Activated naive CD4-positive, alpha-beta T cell treated with anti-CD3 and anti-CD28 coated beads, Interleukin-2, amount 50 U/mL, for 72 hours (primary cell): Measurements from ENCODE around the gene TENM4. TPM values are rescaled to one million over a fixed set of nuclear protein-coding genes. Genes with fewer than 3 reads are reported as not detected.
"Not testable (repeated sequence)": the region's sequence is repeated elsewhere in the genome, so short reads cannot be mapped to it uniquely, and the experiment has no call there.

Experiments
- ATAC-seq, 2 donors: fragments of 150-1000 bp; cut with Tn5 transposase; 2 replicates each; pipeline ENCODE4 v1.10.0; 2021; ENCODE audit warnings: mild to moderate bottlenecking in 2 of 2, moderate library complexity in 2 of 2
- DNase-seq, 2 donors: peaks; one replicate each; pipeline ENCODE4 v3.0.0; 2021 to 2022; ENCODE audit warnings: low spot score in 2 of 2
- H3K27ac Mint-ChIP-seq, 2 donors: one replicate each; pipeline ENCODE4 v1.8.0; 2022; ENCODE audit warnings: mild to moderate bottlenecking in 2 of 2, mixed read lengths in 2 of 2
- H3K36me3 Mint-ChIP-seq, 2 donors: one replicate each; pipeline ENCODE4 v1.8.0; 2022; ENCODE audit warnings: mixed read lengths in 2 of 2
- H3K9me3 Mint-ChIP-seq, 2 donors: one replicate each; pipeline ENCODE4 v1.8.0; 2022; ENCODE audit warnings: mixed read lengths in 2 of 2
- total RNA-seq, 2 donors: library from RNA; stranded (reverse); gene quantifications; one replicate each; pipeline ENCODE4 v1.2.3, GENCODE V29; 2022

Gene TENM4
- total RNA-seq, 2 donors from 2014 or later, result not detected

DNA sequence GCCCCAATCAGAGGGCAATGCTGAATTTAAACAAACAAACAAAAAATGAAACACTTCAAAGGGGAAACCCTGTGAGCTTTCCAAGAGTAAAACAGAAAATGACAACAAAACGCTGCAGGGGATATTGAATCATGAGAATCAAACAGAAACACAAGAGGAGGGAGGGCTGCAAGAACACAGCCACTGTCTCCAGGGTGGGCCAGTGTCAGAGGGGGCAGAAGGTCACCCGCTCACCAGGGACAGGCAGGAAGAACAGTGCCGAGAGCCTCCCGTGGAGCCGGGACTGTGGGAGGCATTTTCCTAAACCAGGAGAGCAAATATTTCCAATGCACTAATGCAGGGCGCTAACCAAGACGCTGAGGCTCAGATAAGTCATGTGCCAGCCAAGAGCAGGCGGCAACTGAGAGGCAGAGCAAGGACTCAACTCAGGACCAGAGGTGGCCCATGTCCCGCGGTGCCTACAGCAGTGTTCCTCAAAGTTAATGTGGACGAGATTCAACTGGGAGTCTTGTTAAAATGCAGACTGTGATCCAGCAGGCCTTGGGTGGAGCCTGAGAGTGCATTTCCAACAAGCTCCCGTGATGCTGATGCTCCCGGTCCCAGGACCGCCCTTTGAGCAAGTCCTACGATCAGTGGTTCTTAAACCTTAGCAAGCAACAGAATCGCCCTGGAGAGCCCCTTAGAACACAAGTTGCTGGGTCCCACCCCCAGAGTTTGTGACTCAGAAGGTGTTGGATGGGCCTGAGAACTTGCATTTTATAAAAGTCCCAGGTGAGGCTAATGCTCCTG lies 197.2 kb downstream of the TENM4 start:
- no peaks in the 10 kb centered on the region for H3K36me3 Mint-ChIP-seq
- no peak for ATAC-seq
- no peak for DNase-seq

DNA sequence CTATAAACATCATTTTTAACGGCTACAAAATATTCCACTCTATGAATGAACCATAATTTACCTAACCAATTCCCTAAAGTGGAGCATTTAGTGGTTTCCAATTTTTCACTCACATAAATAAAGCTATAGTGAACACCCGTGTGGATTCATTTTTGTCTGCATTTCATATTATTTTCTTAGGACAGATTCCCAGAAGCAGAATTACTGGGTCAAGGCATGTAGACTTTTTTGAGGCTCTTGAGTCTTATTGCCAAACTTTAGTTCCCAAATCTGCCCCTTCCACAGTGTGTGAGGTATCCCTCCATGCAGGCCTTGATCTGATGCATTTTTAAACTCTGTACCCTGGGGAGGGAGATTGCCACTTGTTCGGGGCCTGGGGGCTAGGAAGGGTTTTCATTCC lies 198.2 kb downstream of the TENM4 start:
- ATAC-seq (no peak), DNase-seq (no peak)
- no peaks in the 10 kb centered on the region for H3K9me3 Mint-ChIP-seq
- no peaks in the 10 kb centered on the region for H3K36me3 Mint-ChIP-seq
- no peak overlapping the region for H3K27ac Mint-ChIP-seq

More for the DNA sequence above, 197.2 kb downstream of the TENM4 start:
- no peaks in the 10 kb centered on the region for H3K9me3 Mint-ChIP-seq
- no peak overlapping the region for H3K27ac Mint-ChIP-seq

DNA sequence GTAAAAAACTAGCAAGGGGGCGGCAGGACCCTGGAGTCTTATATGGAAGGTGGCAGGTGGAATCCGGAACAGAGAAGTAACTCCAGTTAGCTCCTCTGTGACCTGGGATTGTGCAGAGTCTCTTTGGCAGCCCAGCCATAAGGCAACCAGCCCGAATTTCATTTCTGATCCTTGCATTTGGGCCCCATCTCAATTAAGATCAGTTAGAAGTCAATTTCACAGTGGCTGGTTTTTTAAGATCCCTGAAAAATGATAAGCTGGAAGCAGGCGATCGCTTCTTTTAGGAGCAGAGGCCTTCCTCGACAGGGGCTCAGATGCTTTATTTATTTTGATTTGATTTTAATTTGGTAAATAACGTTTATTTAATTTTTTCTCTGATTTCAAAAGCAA lies 199.0 kb downstream of the TENM4 start:
- H3K27ac Mint-ChIP-seq, result no peak overlapping the region
- no peak for DNase-seq
- no peaks in the 10 kb centered on the region for H3K36me3 Mint-ChIP-seq
- H3K9me3 Mint-ChIP-seq, result no peaks in the 10 kb centered on the region
- no peak for ATAC-seq

DNA sequence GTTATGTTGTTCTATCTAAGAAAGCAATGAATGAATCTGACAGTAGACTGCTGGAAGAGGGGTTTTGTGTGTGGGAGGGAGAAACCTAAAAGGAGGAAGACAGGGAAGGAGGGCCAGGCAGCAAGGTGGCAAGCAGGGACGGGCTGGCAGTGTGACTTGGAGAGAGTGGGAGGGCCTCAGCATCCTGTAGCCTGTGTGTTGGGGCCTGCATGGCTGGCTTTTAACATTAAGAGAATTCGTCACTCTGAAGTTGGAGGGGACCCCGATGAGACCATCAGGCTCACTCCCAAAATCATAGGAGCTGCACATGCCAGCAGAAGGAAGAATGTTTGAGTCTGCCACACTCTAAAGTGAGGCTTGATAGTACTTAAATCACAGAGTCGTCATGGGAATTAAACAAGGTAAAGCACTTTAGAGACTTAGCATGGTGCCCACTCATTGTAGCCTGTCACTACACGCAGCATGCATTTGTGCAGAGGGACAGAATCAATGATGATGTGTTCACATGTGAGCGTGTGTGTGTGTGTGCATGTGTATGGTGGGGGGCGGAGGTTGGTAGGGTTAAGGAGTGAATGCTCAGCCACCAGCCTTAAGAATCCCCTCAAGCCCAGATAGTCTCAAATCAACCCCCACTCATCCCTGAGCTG lies 199.5 kb downstream of the TENM4 start:
- DNase-seq (no peak), ATAC-seq (no peak)
- Mint-ChIP-seq H3K36me3 (no peaks in the 10 kb centered on the region), H3K27ac (no peak overlapping the region), H3K9me3 (peaks cover 0 to 3% of the 10 kb centered on the region in 2 donors)

DNA sequence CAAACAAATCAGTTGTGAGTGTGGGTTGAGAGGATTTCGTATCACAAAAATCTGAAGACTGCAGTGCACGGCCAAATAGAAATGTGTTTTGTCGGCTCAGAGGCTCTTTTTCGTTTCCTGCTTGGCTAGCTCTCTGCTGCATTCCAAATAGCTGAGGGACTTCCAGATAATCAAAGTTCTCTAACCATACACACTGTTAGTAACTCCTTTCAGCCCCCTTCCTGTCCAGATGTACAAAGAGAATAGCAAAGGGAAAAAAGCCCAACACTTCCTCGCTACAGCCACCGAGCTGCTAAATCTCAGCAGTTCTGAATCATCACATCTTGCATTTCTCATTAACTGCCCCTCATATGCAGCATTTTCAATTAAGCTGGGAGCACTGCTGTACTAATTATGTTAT lies 203.1 kb downstream of the TENM4 start:
- no peak for DNase-seq
- ATAC-seq, result no peak

DNA sequence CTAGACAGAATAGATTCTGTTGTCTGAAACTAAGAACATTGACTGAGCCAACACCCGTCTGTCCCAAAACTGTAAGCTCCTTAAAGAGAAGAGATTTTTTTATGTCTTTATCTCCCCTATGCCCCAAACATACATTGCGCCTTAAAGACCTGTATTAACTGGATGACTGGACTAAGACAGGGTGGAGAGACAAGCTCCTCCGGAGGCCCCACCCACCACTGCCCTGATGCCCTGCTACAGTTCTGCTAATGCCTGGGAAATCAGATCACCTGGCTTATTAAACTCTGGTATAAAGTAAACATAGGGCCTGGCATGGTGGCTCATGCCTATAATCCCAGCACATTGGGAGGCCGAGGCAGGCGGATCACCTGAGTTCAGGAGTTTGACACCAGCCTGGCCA lies 203.7 kb downstream of the TENM4 start:
- Mint-ChIP-seq H3K27ac (no peak overlapping the region), H3K9me3 (peaks cover 0 to 3% of the 10 kb centered on the region in 2 donors), H3K36me3 (no peaks in the 10 kb centered on the region)
- no peak for DNase-seq
- no peak for ATAC-seq

More for the DNA sequence above, 203.1 kb downstream of the TENM4 start:
- Mint-ChIP-seq H3K27ac (no peak overlapping the region), H3K9me3 (peaks cover 0 to 3% of the 10 kb centered on the region in 2 donors), H3K36me3 (no peaks in the 10 kb centered on the region)

DNA sequence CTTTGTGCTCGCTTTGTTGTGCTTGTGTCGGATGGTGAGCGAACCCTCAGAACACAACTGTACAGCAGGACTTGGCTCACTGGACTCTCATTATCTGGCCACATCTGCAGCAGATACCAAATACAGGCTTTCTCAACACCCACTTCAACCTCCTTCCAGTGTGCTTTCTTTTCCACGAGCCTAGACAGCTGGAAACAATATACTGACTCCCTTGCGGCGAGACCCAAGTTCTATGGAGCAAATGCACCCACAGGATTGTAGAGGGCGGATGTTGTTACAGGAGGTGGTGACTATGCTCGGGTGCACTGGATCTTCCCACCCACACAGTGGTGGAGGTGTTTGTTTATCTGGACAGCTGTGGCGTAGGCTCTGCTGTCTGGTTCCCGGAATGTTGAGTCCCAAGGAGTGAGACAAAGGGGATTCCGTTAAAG lies 204.3 kb downstream of the TENM4 start:
- no peak for DNase-seq
- Mint-ChIP-seq H3K36me3 (no peaks in the 10 kb centered on the region), H3K27ac (no peak overlapping the region), H3K9me3 (peaks cover 0 to 3% of the 10 kb centered on the region in 2 donors)
- no peak for ATAC-seq

DNA sequence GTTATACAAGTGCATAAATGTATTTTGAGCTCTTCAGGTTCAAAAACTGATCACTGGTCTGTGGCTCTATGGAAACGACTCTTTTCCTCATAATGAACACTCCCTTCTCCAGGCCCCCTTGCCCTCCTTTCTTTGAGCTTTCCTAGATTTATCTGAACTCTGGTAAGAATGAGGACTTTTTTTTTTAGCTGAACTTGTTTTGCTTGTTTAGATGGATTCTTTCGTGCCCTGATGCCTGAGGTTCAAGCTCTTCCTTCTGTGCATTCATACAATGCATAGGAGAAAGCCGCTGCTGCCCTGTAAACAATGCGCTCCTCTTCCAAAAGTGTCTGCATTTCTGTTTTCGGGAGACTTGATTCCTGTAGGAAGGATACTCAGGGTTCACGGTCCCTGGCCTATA lies 205.1 kb downstream of the TENM4 start:
- DNase-seq (no peak), ATAC-seq (no peak)
- Mint-ChIP-seq H3K27ac (no peak overlapping the region), H3K9me3 (peaks cover 0 to 3% of the 10 kb centered on the region in 2 donors), H3K36me3 (no peaks in the 10 kb centered on the region)

DNA sequence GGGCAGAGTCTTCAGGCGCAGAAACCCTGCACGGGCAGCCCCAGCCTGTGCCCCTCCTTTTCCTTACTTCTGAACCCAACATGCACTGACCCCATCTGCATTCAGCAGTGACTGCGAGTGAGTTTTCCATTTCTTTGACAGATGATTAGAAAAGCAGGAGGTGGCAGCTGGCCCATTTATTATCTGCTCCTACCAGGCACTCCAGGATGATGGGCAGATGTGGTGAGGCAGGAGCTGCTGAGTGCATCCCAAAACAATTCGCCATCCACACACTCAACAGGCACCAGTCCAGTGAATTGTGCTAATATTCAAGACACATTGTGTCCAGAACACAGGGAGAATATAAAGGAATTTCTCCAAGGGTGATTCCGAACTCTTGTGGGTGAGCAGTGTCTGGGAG lies 208.5 kb downstream of the TENM4 start:
- Mint-ChIP-seq H3K27ac (no peak overlapping the region), H3K9me3 (peaks cover 0 to 3% of the 10 kb centered on the region in 2 donors), H3K36me3 (no peaks in the 10 kb centered on the region)
- DNase-seq (no peak), ATAC-seq (no peak)

DNA sequence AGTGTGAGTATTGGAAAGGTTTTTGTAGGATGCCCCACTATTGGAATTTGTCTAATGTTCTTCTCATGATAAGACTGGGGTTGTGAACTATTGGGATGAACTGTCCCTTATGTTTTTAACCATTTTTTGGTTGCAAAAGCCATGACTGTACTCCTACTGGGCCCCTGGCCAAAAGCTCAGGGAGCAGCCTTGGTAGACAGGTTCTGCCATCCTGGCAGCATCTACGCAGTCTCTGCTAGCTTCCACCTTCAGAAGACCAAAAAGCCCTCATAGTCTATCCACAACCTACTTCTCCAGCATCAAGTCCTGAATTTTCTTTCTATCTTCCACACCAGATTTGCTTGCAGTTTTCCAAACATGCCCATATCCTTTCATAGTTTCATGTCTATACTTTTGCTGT lies 211.8 kb downstream of the TENM4 start:
- Mint-ChIP-seq H3K36me3 (no peaks in the 10 kb centered on the region), H3K9me3 (no peaks in the 10 kb centered on the region), H3K27ac (no peak overlapping the region)
- ATAC-seq (no peak), DNase-seq (no peak)

DNA sequence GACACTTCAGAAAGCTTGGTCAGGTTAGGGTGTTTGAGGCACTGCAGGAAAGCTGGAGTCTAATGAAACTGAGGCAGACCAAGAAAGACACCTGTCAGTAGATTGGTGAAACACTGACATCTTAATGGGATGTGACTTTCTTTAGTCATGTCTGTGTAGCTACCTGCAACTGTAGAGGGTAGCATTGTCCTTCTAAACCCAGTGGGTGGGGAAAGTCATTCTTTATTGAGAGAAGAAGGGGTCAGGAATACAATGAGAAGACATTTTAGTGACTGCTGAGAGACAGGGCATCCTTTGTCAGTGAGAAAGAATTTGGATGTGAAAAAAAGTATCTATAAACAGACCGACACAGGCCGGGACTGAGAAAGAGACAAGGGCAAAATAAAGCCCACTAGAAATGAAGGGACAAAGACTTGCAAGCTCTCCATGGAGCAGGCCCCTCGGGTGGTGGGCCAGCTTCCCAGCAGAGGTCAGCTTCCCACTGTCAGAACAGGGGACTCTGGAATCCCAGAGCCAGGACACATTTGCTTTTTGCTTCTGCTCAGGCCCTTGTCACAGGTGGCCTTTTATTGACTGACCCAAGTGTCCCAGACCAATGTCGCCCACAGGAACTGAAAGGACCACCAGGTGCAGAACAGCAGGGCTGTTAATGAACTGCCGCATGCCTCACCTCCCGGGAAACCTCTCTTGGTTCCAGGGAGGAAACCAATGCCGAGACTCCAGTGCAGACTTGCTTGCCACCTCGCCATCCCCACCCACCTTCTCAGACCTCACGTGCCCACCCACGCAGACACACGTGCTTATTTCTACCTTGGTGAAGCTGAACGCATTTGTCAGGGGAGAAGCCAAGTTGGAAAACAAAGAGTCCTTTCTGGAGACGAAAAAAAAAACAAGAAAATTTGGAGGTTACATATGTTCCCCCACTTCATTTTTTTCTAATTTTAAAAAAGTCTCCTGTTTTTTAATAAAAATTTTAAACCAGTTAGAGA lies 212.8 kb downstream of the TENM4 start:
- peaks cover 0 to 5% of the 10 kb centered on the region in 2 donors for H3K36me3 Mint-ChIP-seq
- DNase-seq (no peak), ATAC-seq (no peak)
- H3K9me3 Mint-ChIP-seq, result no peaks in the 10 kb centered on the region
- H3K27ac Mint-ChIP-seq, result no peak overlapping the region

DNA sequence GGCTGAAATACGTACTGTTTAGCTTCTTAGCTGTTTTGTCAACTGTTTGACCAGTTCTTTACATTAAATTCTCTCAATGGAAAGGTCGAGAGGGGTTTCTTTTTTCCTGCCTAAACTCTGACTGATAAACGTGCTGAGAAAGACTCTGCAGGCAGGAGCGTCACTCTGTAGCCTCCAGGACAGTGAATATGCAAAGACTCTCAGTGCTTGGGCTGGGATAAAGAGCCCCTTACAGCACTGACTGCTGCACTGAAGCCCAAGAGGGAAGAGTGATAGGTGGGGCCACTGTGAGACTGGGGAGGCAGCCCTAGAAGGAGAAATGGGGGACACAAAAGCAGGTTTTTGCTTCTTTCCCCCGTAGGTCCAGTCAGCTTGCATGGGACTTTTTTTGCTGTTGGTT lies 213.5 kb downstream of the TENM4 start:
- peaks cover 0 to 3% of the 10 kb centered on the region in 2 donors for H3K9me3 Mint-ChIP-seq
- DNase-seq (no peak), ATAC-seq (no peak)
- H3K36me3 Mint-ChIP-seq, result peaks cover 0 to 5% of the 10 kb centered on the region in 2 donors
- no peak overlapping the region for H3K27ac Mint-ChIP-seq

DNA sequence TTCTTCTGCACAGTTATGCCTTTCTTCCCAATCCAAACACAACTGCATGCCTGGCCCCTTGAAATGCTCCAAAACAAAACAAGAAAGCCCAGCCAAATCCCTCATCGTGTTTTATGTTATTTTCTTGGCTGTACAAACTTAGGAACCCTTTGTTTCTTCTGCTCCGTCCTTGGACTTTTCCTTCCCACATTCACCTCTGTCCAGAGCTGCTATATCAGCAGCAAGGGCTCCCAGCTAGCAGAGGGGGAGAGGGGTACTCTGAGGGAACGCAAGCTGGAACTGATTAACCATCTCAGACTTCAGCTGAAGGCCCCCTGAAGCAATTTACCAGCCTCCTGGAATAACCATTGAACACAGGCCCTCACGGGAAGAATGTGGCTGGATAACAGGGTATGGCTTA lies 214.7 kb downstream of the TENM4 start:
- ATAC-seq, result no peak
- H3K9me3 Mint-ChIP-seq, result peaks cover 3 to 7% of the 10 kb centered on the region in 2 donors
- H3K27ac Mint-ChIP-seq, result no peak overlapping the region
- peaks cover 0 to 5% of the 10 kb centered on the region in 2 donors for H3K36me3 Mint-ChIP-seq
- DNase-seq, result no peak

DNA sequence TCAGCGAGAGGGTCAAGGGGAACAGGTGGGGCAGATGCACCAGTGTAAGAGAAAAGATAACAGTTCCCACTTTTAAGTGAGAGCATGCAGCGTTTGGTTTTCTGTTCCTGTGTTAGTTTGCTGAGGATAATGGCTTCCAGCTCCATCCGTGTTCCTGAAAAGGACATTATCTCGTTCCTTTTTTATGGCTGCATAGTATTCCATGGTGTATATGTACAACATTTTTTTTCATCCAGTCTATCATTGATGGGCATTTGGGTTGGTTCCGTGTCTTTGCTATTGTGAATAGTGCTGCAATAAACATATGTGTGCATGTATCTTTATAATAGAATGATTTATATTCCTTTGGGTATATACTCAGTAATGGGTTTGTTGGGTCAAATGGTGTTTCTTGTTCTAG lies 218.7 kb downstream of the TENM4 start:
- not testable (repeated sequence) for H3K36me3 Mint-ChIP-seq, ATAC-seq, DNase-seq, H3K27ac Mint-ChIP-seq
- peaks cover 7 to 12% of the 10 kb centered on the region in 2 donors for H3K9me3 Mint-ChIP-seq

DNA sequence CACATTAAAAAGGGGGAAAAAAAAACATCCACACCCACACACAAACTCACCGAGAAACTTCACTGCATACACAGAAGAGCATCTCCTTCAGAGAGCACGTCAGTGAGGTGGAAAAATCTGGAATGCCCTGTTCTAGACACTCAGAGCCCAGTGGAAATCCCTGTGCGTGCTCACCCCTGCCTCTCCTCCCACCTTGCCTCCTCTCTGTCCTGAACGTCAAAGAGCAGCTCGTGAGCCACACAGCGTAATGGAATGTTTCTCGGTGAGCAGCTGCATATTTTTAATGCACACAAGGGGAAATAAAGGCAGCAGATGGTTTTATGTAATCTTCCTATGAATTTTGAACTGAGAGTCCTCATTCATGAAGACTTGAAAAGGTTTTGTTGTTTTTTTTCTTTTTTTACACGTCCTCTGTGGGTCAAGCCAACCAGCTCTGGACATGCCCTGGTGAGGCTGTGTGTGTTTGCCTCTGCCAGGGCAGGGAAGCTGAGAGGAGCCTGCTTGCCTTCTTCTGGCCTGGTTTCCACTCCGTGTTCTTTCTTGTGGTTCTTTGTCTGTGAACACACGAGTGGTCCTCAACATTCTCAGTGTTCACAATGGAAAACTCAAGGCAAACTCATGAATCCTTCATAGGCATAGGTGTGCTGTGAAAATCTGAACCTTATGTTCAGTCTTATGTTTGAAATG lies 219.2 kb downstream of the TENM4 start:
- DNase-seq (no peak), ATAC-seq (no peak)
- peaks cover 0 to 5% of the 10 kb centered on the region in 2 donors for H3K36me3 Mint-ChIP-seq
- H3K27ac Mint-ChIP-seq, result no peak overlapping the region
- peaks cover 7 to 12% of the 10 kb centered on the region in 2 donors for H3K9me3 Mint-ChIP-seq

DNA sequence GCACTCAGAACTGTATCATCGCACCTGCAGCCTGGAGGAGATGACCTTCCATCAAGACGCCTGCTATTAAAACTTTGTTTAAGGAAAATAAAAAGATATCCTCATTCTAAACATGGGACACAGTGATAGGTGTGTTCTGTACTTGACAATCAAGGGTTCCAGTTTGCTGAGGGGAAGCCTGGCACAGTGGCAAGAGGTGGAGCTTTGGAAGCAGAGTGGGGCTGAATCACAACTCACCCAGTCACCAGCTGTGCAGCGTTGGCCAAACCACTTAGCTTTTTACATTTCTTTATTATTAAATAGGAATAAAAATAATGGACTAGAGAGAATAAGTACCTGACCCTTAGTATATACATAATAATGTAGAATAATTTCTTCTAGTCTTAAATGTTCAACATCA lies 220.7 kb downstream of the TENM4 start:
- Mint-ChIP-seq H3K36me3 (peaks cover 0 to 5% of the 10 kb centered on the region in 2 donors), H3K27ac (no peak overlapping the region), H3K9me3 (peaks cover 9 to 12% of the 10 kb centered on the region in 2 donors)
- DNase-seq (no peak), ATAC-seq (no peak)
